ENCODE data around the gene ZNF774. TPM values are rescaled to one million over a fixed set of nuclear protein-coding genes. Genes with fewer than 3 reads are reported as not detected.

ZNF774 gene
- total and polyA plus RNA-seq, 2 donors from 2014 or later = 1.7 to 3.1 TPM

- Histone ChIP-seq H3K4me1 (ENCODE audit: control insufficient read depth in 2 of 3, insufficient read depth in 2 of 3, low read depth in 1 of 3, low read length in 3 of 3) (no peaks in the 10 kb centered on the region), H3K27me3 (ENCODE audit: control insufficient read depth, insufficient read depth, low read length) (no peaks in the 10 kb centered on the region), H3K9ac (ENCODE audit: low read length in 3 of 3) (no peak overlapping the region), H3K9me3 (ENCODE audit: control insufficient read depth in 2 of 3, insufficient read depth in 1 of 3, low read length in 3 of 3) (no peaks in the 10 kb centered on the region), H3K4me3 (ENCODE audit: low read length in 3 of 3) (no peak overlapping the region), H3K27ac (ENCODE audit: low read depth in 2 of 2, low read length in 2 of 2) (no peak overlapping the region), H3K36me3 (ENCODE audit: control insufficient read depth in 2 of 3, insufficient read depth in 3 of 3, low read length in 3 of 3) (no peaks in the 10 kb centered on the region)
- DNase-seq (no peak), FAIRE-seq (no peak)
- TF ChIP-seq, protein P1, sequence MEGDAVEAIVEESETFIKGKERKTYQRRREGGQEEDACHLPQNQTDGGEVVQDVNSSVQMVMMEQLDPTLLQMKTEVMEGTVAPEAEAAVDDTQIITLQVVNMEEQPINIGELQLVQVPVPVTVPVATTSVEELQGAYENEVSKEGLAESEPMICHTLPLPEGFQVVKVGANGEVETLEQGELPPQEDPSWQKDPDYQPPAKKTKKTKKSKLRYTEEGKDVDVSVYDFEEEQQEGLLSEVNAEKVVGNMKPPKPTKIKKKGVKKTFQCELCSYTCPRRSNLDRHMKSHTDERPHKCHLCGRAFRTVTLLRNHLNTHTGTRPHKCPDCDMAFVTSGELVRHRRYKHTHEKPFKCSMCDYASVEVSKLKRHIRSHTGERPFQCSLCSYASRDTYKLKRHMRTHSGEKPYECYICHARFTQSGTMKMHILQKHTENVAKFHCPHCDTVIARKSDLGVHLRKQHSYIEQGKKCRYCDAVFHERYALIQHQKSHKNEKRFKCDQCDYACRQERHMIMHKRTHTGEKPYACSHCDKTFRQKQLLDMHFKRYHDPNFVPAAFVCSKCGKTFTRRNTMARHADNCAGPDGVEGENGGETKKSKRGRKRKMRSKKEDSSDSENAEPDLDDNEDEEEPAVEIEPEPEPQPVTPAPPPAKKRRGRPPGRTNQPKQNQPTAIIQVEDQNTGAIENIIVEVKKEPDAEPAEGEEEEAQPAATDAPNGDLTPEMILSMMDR (IDR thresholded peaks at IDR 0.05; ENCODE audit: borderline replicate concordance, extremely low read depth, insufficient read depth) = no peak
- intact Hi-C loops (cut with DNase I) = loop anchor here (10.0 kb wide), 1 partner anchor 157 kb away; no protein-coding TSS in a partner anchor
These were observed 24.8 kb upstream of the ZNF774 start for GRCh38 chr15:90327311-90327710.

DNA sequence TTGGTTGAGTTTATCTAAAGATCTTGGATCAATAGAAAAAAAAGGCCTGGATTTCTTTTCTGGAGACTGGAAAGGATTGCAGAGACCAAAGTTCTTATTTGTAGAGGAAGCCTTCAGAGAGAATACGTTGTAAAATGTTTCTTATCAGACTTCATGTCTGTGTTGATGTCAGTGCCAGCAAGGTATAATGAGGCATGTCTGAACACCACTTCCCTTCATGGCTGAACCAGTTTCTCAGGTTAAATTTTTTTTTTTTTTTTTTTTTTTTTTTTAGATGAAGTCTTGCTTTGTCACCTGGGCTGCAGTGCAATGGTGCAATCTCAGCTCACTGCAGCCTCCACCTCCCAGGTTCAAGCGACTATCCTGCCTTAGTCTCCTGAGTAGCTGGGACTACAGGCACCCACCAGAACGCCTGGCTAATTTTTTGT lies 17.8 kb upstream of the ZNF774 start:
- DNase-seq (no peak), FAIRE-seq (no peak)
- TF ChIP-seq, protein P1 (IDR thresholded peaks at IDR 0.05; ENCODE audit: borderline replicate concordance, extremely low read depth, insufficient read depth) = no peak
- H3K9me3 ChIP-seq (ENCODE audit: control insufficient read depth in 2 of 3, insufficient read depth in 1 of 3, low read length in 3 of 3) = no peaks in the 10 kb centered on the region
- intact Hi-C loops (cut with DNase I) = no loop called here
- no peaks in the 10 kb centered on the region for H3K4me1 ChIP-seq (ENCODE audit: control insufficient read depth in 2 of 3, insufficient read depth in 2 of 3, low read depth in 1 of 3, low read length in 3 of 3)
- no peaks in the 10 kb centered on the region for H3K27me3 ChIP-seq (ENCODE audit: control insufficient read depth, insufficient read depth, low read length)
- H3K4me3 ChIP-seq (ENCODE audit: low read length in 3 of 3) = no peak overlapping the region
- no peak overlapping the region for H3K9ac ChIP-seq (ENCODE audit: low read length in 3 of 3)
- no peak overlapping the region for H3K27ac ChIP-seq (ENCODE audit: low read depth in 2 of 2, low read length in 2 of 2)
- no peaks in the 10 kb centered on the region for H3K36me3 ChIP-seq (ENCODE audit: control insufficient read depth in 2 of 3, insufficient read depth in 3 of 3, low read length in 3 of 3)

- H3K9me3 ChIP-seq (ENCODE audit: control insufficient read depth in 2 of 3, insufficient read depth in 1 of 3, low read length in 3 of 3) = no peaks in the 10 kb centered on the region
- no peak for FAIRE-seq
These were observed 15.4 kb upstream of the ZNF774 start for GRCh38 chr15:90336705-90337141.

More at GRCh38 chr15:90336705-90337141, 15.4 kb upstream of the ZNF774 start:
- TF ChIP-seq, protein P1 (IDR thresholded peaks at IDR 0.05; ENCODE audit: borderline replicate concordance, extremely low read depth, insufficient read depth) = no peak
- H3K36me3 ChIP-seq (ENCODE audit: control insufficient read depth in 2 of 3, insufficient read depth in 3 of 3, low read length in 3 of 3) = no peaks in the 10 kb centered on the region
- H3K27me3 ChIP-seq (ENCODE audit: control insufficient read depth, insufficient read depth, low read length) = no peaks in the 10 kb centered on the region
- H3K4me3 ChIP-seq (ENCODE audit: low read length in 3 of 3) = no peak overlapping the region
- H3K27ac ChIP-seq (ENCODE audit: low read depth in 2 of 2, low read length in 2 of 2) = no peak overlapping the region
- no peak overlapping the region for H3K9ac ChIP-seq (ENCODE audit: low read length in 3 of 3)
- H3K4me1 ChIP-seq (ENCODE audit: control insufficient read depth in 2 of 3, insufficient read depth in 2 of 3, low read depth in 1 of 3, low read length in 3 of 3) = no peaks in the 10 kb centered on the region
- intact Hi-C loops (cut with DNase I) = no loop called here
- DNase-seq = peak in 1 of 5 donors; percentile 2

Measured in kidney (tissue), 14 donors.